ENCODE data around the gene SELL.

The SELL gene

GRCh38 chr1:169724168-169724567 lies 12.7 kb upstream of the SELL start:
- TF ChIP-seq FOXP2 (optimal IDR thresholded peaks at IDR 0.05; ENCODE audit: borderline replicate concordance, extremely low read depth, extremely low read length, insufficient read depth) (no peak), POLR2AphosphoS5 (IDR thresholded peaks at IDR 0.05; ENCODE audit: low read depth, low read length) (no peak), REST (IDR thresholded peaks at IDR 0.05; ENCODE audit: insufficient read depth in 1 of 2, low read depth in 2 of 2, low read length in 2 of 2) (no peak), SIN3A (IDR thresholded peaks at IDR 0.05; ENCODE audit: borderline replicate concordance, insufficient read depth, low read length) (no peak), TAF1 (IDR thresholded peaks at IDR 0.05; ENCODE audit: borderline replicate concordance, insufficient read depth, low read length) (no peak)

- no peak for TF ChIP-seq TAF1 (IDR thresholded peaks at IDR 0.05; ENCODE audit: borderline replicate concordance, insufficient read depth, low read length)
- TF ChIP-seq REST (IDR thresholded peaks at IDR 0.05; ENCODE audit: insufficient read depth in 1 of 2, low read depth in 2 of 2, low read length in 2 of 2), result no peak
- TF ChIP-seq POLR2AphosphoS5 (IDR thresholded peaks at IDR 0.05; ENCODE audit: low read depth, low read length), result no peak
- no peak for TF ChIP-seq FOXP2 (optimal IDR thresholded peaks at IDR 0.05; ENCODE audit: borderline replicate concordance, extremely low read depth, extremely low read length, insufficient read depth)
- TF ChIP-seq SIN3A (IDR thresholded peaks at IDR 0.05; ENCODE audit: borderline replicate concordance, insufficient read depth, low read length), result no peak
These were observed 12.3 kb upstream of the SELL start for GRCh38 chr1:169723763-169724162.

- no peak for TF ChIP-seq REST (IDR thresholded peaks at IDR 0.05; ENCODE audit: insufficient read depth in 1 of 2, low read depth in 2 of 2, low read length in 2 of 2)
- no peak for TF ChIP-seq TAF1 (IDR thresholded peaks at IDR 0.05; ENCODE audit: borderline replicate concordance, insufficient read depth, low read length)
- TF ChIP-seq FOXP2 (optimal IDR thresholded peaks at IDR 0.05; ENCODE audit: borderline replicate concordance, extremely low read depth, extremely low read length, insufficient read depth), result no peak
- no peak for TF ChIP-seq SIN3A (IDR thresholded peaks at IDR 0.05; ENCODE audit: borderline replicate concordance, insufficient read depth, low read length)
- no peak for TF ChIP-seq POLR2AphosphoS5 (IDR thresholded peaks at IDR 0.05; ENCODE audit: low read depth, low read length)
These were observed 11.4 kb upstream of the SELL start for GRCh38 chr1:169722779-169723178.

- TF ChIP-seq POLR2AphosphoS5 (IDR thresholded peaks at IDR 0.05; ENCODE audit: low read depth, low read length) (no peak), FOXP2 (optimal IDR thresholded peaks at IDR 0.05; ENCODE audit: borderline replicate concordance, extremely low read depth, extremely low read length, insufficient read depth) (no peak), TAF1 (IDR thresholded peaks at IDR 0.05; ENCODE audit: borderline replicate concordance, insufficient read depth, low read length) (no peak), REST (IDR thresholded peaks at IDR 0.05; ENCODE audit: insufficient read depth in 1 of 2, low read depth in 2 of 2, low read length in 2 of 2) (no peak), SIN3A (IDR thresholded peaks at IDR 0.05; ENCODE audit: borderline replicate concordance, insufficient read depth, low read length) (no peak)
These were observed 850 bp upstream of the SELL start for GRCh38 chr1:169712309-169712631.

GRCh38 chr1:169708647-169709046 lies 2.8 kb downstream of the SELL start:
- TF ChIP-seq FOXP2 (optimal IDR thresholded peaks at IDR 0.05; ENCODE audit: borderline replicate concordance, extremely low read depth, extremely low read length, insufficient read depth), result no peak
- TF ChIP-seq TAF1 (IDR thresholded peaks at IDR 0.05; ENCODE audit: borderline replicate concordance, insufficient read depth, low read length), result no peak
- no peak for TF ChIP-seq REST (IDR thresholded peaks at IDR 0.05; ENCODE audit: insufficient read depth in 1 of 2, low read depth in 2 of 2, low read length in 2 of 2)
- no peak for TF ChIP-seq SIN3A (IDR thresholded peaks at IDR 0.05; ENCODE audit: borderline replicate concordance, insufficient read depth, low read length)
- no peak for TF ChIP-seq POLR2AphosphoS5 (IDR thresholded peaks at IDR 0.05; ENCODE audit: low read depth, low read length)
